K562 (cell line): ENCODE results near the gene DEPP1. TPM values are rescaled to one million over a fixed set of nuclear protein-coding genes. Genes with fewer than 3 reads are reported as not detected.

Experiments used
- ATAC-seq: fragments of 200-7000 bp; cut with Tn5 transposase; 3 replicates; pipeline ENCODE4 v1.9.1; 2020; ENCODE audit warnings: moderate library complexity
- BruUV-seq: library from RNA; stranded (reverse); fragments of 400-500 nt; replicated peaks from 2 replicates; lab custom pipeline; 2021; lab: Mats Ljungman, UMichigan
- CTCF ChIA-PET: fragments of 300-600 bp; formaldehyde crosslinking; extraction: SDS; loops from one replicate; lab custom pipeline; 2021; ENCODE audit warnings: low intra/inter-chr PET ratio; lab: Yijun Ruan, JAX
- POLR2A ChIA-PET: fragments of 300-600, 350-650 bp; sonication (Branson Sonifier 250); formaldehyde crosslinking; extraction: SDS; loops from one replicate; lab custom pipeline; 2021; ENCODE audit warnings: antibody characterized with exemption, inconsistent platforms; lab: Yijun Ruan, JAX
- DNase-seq, 4 experiments: peaks; one replicate each; pipeline versions ENCODE4 v3.0.0 to v3.0.0-alpha.2; 2011 to 2018; ENCODE audit warnings: low spot score in 3 of 4, mixed read lengths in 3 of 4; ENCODE audit errors: extremely low read depth in 1 of 4
- FAIRE-seq: peaks from 2 replicates; lab custom pipeline; 2011; peaks lifted over from hg19 to GRCh38; lab: Jason Lieb, UNC
- H2AFZ ChIP-seq: 2 replicates; pipeline ENCODE4 v1.6.0; 2011; ENCODE audit warnings: low read depth, low read length, control low read depth, inconsistent platforms
- H3K27ac ChIP-seq: fragments of 200-600 bp; 3 replicates; pipeline ENCODE4 v1.8.0; 2011; ENCODE audit warnings: low read depth, mild to moderate bottlenecking, control low read depth, inconsistent platforms, low read length, moderate library complexity, mixed read lengths; ENCODE audit errors: extremely low read depth
- H3K27me3 ChIP-seq, 2 experiments: fragments of 300-600 bp in 1 of 2; 2 replicates in 1 of 2; 3 replicates in 1 of 2; pipeline versions ENCODE4 v1.6.0 to v1.8.0; 2011; ENCODE audit warnings: inconsistent platforms in 2 of 2, low read length in 2 of 2, mild to moderate bottlenecking in 1 of 2, mixed read lengths in 1 of 2, moderate library complexity in 1 of 2; ENCODE audit not compliant: control insufficient read depth in 2 of 2, insufficient read depth in 2 of 2
- H3K36me3 ChIP-seq: fragments of 300-600 bp; 3 replicates; pipeline ENCODE4 v1.8.0; 2011; ENCODE audit warnings: mild to moderate bottlenecking, low read length, inconsistent platforms; ENCODE audit not compliant: control insufficient read depth, insufficient read depth
- H3K4me1 ChIP-seq, 2 experiments: fragments of 200-600 bp in 1 of 2; replicated peaks in 1 of 2; 2 replicates in 1 of 2; 3 replicates in 1 of 2; pipeline versions ENCODE4 v1.5.1 to v1.8.0; 2011; ENCODE audit warnings: inconsistent platforms in 2 of 2, low read length in 2 of 2, mild to moderate bottlenecking in 1 of 2, mixed read lengths in 1 of 2, moderate library complexity in 1 of 2; ENCODE audit not compliant: control insufficient read depth in 2 of 2, insufficient read depth in 2 of 2
- H3K4me2 ChIP-seq: 2 replicates; pipeline ENCODE4 v1.6.1; 2011; ENCODE audit warnings: low read length, control low read depth, inconsistent platforms, mixed read lengths; ENCODE audit not compliant: insufficient read depth
- H3K4me3 ChIP-seq: fragments of 200-600 bp; sonication (generic), shearing (Covaris generic); 2 replicates; pipeline ENCODE4 v1.5.1; 2016; ENCODE audit warnings: control low read depth, inconsistent platforms
- H3K79me2 ChIP-seq: fragments of 200-600 bp; 3 replicates; pipeline ENCODE4 v1.8.0; 2011; ENCODE audit warnings: low read length, inconsistent platforms; ENCODE audit not compliant: control insufficient read depth, insufficient read depth
- H3K9ac ChIP-seq, 2 experiments: 2 replicates each; pipeline versions ENCODE4 v1.6.0 to v1.6.1; 2011; ENCODE audit warnings: low read depth in 2 of 2, low read length in 2 of 2, control low read depth in 1 of 2, inconsistent platforms in 1 of 2, mild to moderate bottlenecking in 1 of 2, mixed read lengths in 1 of 2; ENCODE audit not compliant: insufficient read depth in 1 of 2
- H3K9me1 ChIP-seq: one replicate; pipeline ENCODE4 v1.6.0; 2011; ENCODE audit warnings: inconsistent platforms, mild to moderate bottlenecking, low read length, moderate library complexity; ENCODE audit not compliant: control insufficient read depth, insufficient read depth
- H3K9me3 ChIP-seq: replicated peaks from 2 replicates; pipeline ENCODE4 v1.5.1; 2011; ENCODE audit warnings: low read depth, low read length, inconsistent platforms; ENCODE audit not compliant: control insufficient read depth, insufficient read depth
- H4K20me1 ChIP-seq: replicated peaks from 2 replicates; pipeline ENCODE4 v1.6.1; 2011; ENCODE audit warnings: low read length, inconsistent platforms, mixed read lengths; ENCODE audit not compliant: control insufficient read depth, insufficient read depth
- TEAD4 ChIP-seq, 2 experiments: sonication (generic) in 1 of 2; formaldehyde crosslinking in 1 of 2; IDR thresholded peaks; 2 replicates each; pipeline versions ENCODE4 v1.6.1 to v1.8.0; 2012 to 2022; ENCODE audit warnings: borderline replicate concordance in 1 of 2, inconsistent platforms in 1 of 2, low read length in 1 of 2, mild to moderate bottlenecking in 1 of 2, missing genetic modification reagents in 1 of 2
- XRCC5 ChIP-seq: fragments of 200-400 bp; formaldehyde crosslinking; IDR thresholded peaks from 2 replicates; pipeline ENCODE4 v1.6.1; 2017; ENCODE audit warnings: low read depth, mild to moderate bottlenecking, low read length
- WGBS: fragments of 100-300 bp; shearing (Covaris generic); methylation state at CpG from one replicate; pipeline ENCODE4 v1.1.6; 2016; ENCODE audit warnings: low coverage, mixed read lengths; ENCODE audit not compliant: insufficient coverage; ENCODE audit errors: missing lambda C conversion rate; 5-methylcytosine and 5-hydroxymethylcytosine counted together
- in situ Hi-C: fragments of 300-500 bp; cut with MboI; formaldehyde crosslinking; loops from 4 replicates; pipeline ENCODE4 v1.15.0; 2018; ENCODE audit warnings: inconsistent platforms, mixed read lengths
- intact Hi-C: fragments of 100-400 bp; cut with micrococcal nuclease; formaldehyde crosslinking; loops from 2 replicates; pipeline ENCODE4 v1.14.2; 2022
- polyA plus RNA-seq, 8 experiments: library from polyadenylated mRNA; depleted of rRNA in 4 of 8; stranded (reverse) in 5 of 8; unstranded in 3 of 8; fragments of >200 nt; fragmentation: Nextera tagmentation in 2 of 8; fragmentation: Illumina TruSeq in 1 of 8; extraction: Ambion mirVana in 2 of 8; extraction: Trizol in 1 of 8; gene quantifications; 2 replicates each; pipeline versions ENCODE4 v1.2.1 to v1.2.3, GENCODE V29; 2011 to 2014; ENCODE audit warnings: inconsistent platforms in 1 of 8, missing spikeins in 1 of 8
- total RNA-seq, 7 experiments: library from RNA; depleted of rRNA in 6 of 7; stranded (reverse); fragments of >200 nt in 6 of 7; fragmentation: Illumina TruSeq in 2 of 7; extraction: Trizol in 2 of 7; gene quantifications; 2 replicates each; pipeline versions ENCODE4 v1.2.1 to v1.2.3, GENCODE V29; 2011 to 2021; ENCODE audit warnings: low replicate concordance in 1 of 7

Gene DEPP1
- total and polyA plus RNA-seq, 9 of the 15 experiments (the other 6 are each of a cell fraction or from before 2014, with no cell fraction given): 0.04 to 0.54 (median 0.20) TPM; not detected in 1

- intact Hi-C loops (no loop called here), in situ Hi-C loops (no loop called here)
- no peak overlapping the region for H3K4me2 ChIP-seq
- no peak overlapping the region for H2AFZ ChIP-seq
- BruUV-seq: no TSS peak
- peaks cover 2% of the 10 kb centered on the region; the same call in 1 of the 2 replicates for H4K20me1 ChIP-seq
- CTCF ChIA-PET: no interaction called here
- POLR2A ChIA-PET: interaction anchor here (0.5 kb wide), 1 partner anchor 49 kb away, joined by 3 read pairs; no protein-coding TSS in a partner anchor
- no peak for ATAC-seq
- FAIRE-seq: no peak
- H3K27ac ChIP-seq: no peak overlapping the region
- TF ChIP-seq XRCC5 (no peak), TEAD4 (IDR thresholded peaks at IDR 0.05; ENCODE audit: low read length) (no peak), TEAD4 (CRISPR knock-in tag; IDR thresholded peaks at IDR 0.05; ENCODE audit: borderline replicate concordance) (no peak)
- no peaks in the 10 kb centered on the region for H3K4me1 ChIP-seq
- H3K36me3 ChIP-seq: no peaks in the 10 kb centered on the region
- H3K9me1 ChIP-seq: no peaks in the 10 kb centered on the region
- H3K27me3 ChIP-seq: peaks cover 9 to 39% of the 10 kb centered on the region in 2 experiments; a peak in 4 of 5 replicates
- H3K4me3 ChIP-seq: no peak overlapping the region
- 3% methylated on average over 9 of the region's 9 CpGs for WGBS
- no peaks in the 10 kb centered on the region for H3K79me2 ChIP-seq
- no peaks in the 10 kb centered on the region for H3K9me3 ChIP-seq
- no peak for DNase-seq
- no peak overlapping the region for H3K9ac ChIP-seq
These were observed 41.2 kb downstream of the DEPP1 start for GRCh38 chr10:44937196-44938005.
